NCI-H187 treated with DMSO at 0.1 percent for 48 hours (cell line): ENCODE data around the gene ENDOV.
A peak's percentile ranks its signal among the peaks of the same experiment; 100 is the strongest.

Experiments used
- DNase-seq: peaks from one replicate; lab custom pipeline; 2025; lab: John Stamatoyannopoulos, UW

ENDOV gene

GRCh38 chr17:80468242-80468641 is 53.3 kb downstream of the ENDOV start:
- no peak for DNase-seq

DNA sequence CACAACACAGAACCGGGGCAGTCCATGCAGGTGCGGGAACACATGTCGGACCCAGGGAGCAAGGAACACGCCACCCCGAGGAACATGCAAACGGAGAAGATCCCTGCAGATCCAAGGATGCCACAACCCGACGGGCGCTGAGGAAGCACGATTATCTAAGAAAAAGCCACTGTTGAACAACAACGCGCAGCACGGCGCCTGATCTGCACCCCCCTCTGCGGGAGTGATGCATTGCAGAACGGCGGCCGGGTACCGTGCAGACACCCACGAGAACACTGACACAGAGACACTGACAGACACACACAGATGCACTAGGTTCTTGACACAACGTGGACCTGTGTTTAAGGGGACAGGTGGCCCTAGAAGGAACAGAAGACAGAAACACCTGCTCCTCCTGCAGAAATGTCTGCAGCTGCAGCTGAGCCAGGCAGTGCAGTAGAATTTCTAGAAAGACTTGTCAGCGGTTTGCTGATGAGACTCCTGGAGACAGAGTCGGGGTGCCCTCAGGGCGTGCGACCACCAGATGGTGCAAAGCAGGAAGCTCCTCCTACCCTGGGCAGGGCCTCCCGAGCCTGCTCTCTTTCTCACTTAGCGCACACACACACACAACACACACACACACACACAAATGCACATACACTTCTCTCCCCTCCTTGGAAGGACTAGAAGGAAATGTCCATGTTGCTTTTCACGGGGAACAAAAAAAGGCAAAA is 54.0 kb downstream of the ENDOV start:
- DNase-seq = no peak

- DNase-seq = no peak
Observed at GRCh38 chr17:80469667-80470066, 54.7 kb downstream of the ENDOV start.

GRCh38 chr17:80470603-80471002 is 55.6 kb downstream of the ENDOV start:
- DNase-seq = no peak

- no peak for DNase-seq
Observed at GRCh38 chr17:80471922-80472321, 57.0 kb downstream of the ENDOV start.

GRCh38 chr17:80472996-80473395 is 58.0 kb downstream of the ENDOV start:
- DNase-seq = no peak

DNA sequence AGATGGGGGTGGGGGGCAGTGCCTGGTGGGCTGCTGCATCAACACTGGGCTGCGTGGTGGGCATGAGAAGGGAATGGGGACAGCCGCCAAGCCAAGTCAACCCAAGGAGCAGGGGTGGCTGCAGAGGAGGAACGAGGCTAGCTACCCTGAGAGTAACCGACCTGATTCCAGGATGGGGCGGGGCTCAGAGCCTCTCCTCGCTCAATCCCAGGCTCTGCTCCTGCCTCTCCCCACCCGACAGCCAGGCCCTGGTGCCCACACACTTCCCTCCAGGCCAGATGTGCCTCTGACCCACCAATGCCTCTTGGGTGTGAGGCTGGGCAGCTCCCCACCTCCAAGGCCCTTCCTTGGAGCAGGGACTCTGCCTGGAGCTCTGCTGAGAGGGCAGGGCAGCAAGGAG is 58.7 kb downstream of the ENDOV start:
- no peak for DNase-seq

DNA sequence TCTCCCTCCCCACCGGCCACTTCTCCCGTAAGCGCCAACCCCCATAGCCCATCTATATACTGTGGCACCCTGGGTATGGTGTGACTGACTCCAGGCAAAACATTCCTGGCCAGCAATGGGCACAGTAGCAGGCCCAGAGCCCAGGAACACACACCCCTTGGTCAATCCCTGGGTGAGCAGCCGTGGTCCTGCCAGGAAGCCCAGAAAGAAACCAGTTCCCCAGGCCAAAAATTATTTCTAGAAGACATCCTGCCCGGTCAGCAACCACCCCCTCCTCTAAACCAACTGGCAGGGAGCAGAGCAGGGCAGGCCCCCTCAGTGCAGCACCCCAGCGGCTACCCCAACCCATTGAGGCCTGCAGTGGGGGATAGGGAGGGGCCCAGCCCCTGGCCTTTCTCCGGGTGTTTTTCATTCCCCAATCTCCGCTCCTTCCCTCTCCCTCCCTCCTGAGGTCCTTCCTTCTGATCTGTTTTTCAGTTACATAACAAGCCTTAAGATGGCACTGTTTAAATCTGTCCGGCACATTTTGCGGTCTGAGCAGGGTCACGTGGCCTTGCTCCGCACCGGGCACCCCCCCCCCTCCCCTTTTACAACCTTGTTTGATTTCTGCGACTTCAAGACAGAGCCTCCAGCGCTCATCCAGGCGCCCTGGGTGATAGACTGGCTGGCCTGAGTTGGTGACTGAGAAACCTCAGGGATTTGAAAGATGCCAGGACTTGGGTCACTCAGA is 59.4 kb downstream of the ENDOV start:
- DNase-seq = peak; percentile 21

DNA sequence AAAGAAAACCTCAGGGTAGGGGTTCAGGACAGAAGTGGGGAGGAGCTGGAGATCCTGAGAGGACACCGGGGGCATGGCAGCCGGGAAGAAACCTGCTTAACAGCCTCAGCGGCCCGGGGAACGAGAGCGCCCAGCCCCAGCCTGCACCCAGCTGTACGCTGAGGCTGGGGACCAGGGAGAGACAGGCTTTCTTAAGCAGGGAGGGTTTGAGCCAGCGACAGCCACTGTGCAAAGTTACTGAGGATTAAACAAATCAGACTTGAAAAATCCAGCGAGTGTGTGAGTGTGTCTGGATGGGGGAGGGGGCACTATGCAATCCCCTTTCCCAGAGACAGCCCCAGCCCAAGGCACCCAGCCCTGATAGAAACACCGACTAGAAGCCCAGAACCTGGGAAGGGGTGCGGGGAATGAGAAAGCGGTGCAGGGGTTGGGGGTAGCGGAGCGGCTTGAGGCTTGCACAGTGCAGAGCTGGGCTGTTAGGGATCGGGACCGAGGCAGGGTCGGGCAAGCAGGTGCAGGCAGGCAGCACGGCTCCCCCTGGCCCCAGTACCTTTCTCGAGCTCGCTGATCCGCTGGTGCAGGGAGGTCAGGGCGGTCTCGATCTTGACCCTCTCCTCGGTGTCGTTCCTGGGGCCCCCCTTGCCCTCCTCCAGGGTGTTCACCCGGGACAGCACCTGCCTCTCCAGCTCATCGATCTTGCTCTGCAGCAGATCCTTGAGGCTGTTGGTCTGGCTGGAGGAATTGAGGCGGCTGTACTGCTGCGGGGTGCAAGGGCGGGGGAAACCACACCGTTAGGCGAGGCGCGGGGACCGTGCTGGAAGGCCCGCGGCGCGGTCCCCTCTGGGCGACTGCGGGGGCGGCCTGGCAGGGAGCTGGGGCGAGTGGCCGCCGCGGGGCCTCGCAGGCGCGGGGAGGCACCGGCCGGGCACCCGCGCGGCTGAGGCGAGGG is 60.3 kb downstream of the ENDOV start:
- DNase-seq = no peak

GRCh38 chr17:80475910-80476876 is 61.2 kb downstream of the ENDOV start, which contains the start of gene NPTX1:
Gene NPTX1 (minus strand): TSS chr17:80476607. CDS start chr17:80476446, 161 bp downstream.
- DNase-seq = no peak

DNA sequence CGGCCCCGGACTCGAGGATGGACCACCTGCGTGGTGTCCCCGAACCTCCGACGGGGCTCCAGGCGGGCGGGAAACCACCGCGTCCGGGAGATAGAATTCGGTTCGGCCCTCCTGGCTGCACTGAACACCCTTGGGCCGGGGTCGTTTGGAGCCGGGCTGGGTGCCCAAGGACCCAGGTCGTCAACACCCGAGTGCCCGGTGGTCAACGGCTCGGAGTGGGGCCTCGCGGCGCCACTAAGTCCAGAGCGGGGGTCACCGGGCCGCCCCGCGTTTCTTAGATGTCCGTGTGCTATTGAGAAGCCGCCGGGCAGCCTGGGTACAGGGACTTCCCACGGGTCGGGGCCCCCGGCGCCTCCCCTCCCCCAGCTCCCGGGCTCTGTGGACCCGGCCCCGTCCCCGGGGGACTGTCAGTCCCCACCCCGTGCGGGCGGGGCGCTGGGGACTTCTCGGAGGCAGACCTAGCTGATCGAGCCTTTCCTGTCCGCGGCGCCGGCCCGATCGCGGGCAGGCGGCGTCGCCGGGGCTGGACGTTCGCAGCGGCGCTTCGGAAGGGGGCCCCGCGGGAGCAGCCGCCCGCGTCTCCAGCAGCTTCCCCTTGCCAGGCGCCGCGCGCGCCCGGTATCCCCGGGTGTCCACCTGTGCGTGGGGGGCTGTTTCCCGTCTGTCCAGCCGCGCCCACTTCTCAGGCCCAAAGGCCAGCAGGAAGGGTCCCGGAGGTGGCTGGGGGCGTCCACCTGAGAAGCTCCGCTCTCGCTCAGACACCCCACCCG is 62.1 kb downstream of the ENDOV start:
- no peak for DNase-seq

- no peak for DNase-seq
Observed at GRCh38 chr17:80477647-80478478, 62.9 kb downstream of the ENDOV start.

DNA sequence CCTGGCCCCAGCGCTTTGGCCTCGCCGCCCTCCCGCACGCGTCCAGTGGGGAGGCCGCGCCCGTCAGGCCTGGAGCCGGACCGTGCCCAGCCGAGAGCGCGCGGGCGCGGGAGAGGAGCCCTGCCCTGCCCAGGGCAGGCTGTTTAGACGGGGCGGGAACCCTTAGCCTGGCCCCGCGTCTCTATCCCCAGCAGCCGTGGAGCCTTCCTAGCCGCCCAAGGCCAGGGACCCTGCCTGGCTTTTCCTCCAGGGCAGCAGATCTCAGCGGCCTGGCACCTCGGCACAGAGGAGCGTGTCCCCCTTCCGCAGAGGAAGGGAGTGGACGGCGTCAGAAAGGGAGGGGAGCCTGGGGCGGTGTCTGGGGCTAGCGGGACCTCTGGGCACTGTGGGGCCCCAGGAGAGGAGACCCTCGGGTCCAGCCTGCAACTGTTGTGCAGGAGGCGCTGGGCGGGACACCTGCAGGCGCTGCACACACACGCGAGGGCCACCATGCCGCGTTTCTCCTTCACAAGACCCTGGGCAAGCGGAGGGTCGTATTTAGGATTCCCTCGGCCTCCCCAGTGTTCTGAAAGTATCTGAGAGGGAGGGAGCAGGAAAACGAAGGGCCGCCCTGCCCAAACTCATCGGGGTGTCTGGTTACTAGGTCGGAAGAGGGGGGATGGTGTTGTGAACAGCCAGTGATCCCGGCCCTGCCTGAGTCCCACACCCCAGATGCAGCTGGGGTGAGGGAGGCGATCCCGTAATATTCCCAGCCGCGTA is 63.7 kb downstream of the ENDOV start:
- no peak for DNase-seq

DNA sequence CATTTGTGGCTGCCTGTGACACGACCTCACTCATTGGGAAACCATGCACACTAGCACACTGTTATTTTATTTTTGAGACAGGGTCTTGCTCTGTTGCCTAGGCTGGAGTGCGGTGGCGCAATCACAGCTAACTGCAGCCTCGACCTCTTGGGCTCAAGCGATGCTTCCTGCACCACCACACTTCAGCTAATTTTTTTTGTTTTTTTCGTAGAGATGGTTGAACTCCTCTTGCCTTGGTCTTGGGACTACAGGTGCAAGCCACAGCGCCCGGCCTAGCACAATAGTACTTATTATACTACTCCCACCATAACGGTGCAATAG is 64.2 kb downstream of the ENDOV start:
- no peak for DNase-seq

GRCh38 chr17:80480248-80480647 is 65.3 kb downstream of the ENDOV start:
- DNase-seq = no peak

DNA sequence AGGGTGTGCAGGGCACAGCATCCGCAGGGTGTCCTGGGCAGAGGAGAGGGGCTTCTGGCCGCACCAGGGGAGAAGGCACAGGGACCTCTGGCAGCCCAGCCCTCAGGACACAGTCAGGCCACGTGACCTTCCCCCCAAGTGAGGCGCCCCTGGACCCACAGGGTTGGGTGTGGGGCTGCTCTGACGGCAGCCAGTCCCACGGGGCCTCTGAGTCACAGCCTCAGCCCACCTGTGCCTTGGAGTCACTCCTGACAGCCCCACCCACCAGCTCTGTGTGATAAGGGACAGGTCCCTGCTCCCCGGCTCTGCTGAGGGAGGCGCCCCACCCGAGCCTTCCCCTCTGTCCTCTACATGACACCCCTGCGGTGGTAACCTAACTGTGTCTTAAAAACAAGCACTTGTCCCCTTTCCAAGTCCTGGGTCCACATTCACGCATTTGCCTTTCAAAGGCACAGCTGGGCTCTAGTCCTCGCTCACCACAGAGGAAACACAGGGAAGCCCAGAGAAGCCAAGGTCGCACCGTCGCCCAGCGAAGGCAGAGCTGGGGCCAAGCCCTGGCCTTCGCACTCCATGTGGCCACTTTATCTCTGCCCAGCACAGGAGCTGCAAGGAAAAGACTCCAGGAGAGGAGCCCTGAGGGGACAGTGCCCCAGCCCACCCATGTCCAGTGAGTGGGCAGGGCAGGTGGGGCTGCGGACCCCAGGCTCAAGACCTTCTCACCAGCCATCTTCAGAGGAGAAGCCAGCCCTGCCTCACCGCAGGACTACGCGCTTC is 66.5 kb downstream of the ENDOV start:
- no peak for DNase-seq

DNA sequence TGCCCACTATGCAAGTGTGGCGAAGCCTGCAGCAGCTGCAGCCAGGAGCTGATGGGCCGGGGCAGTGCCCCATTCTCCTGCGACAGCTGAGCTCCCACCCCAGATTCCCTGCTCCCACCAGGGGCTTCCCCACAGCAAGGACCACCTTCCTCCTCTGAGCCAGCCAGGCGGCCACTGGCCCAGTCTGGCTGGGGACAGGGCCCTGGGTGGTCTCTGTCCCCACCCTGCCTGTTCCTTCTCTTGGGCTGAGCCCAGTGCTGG is 67.0 kb downstream of the ENDOV start:
- DNase-seq = no peak

GRCh38 chr17:80482555-80483308 is 67.8 kb downstream of the ENDOV start:
- no peak for DNase-seq
